Tibial nerve (tissue), 4 donors: ENCODE measurements around the gene DOCK2. TPM values are rescaled to one million over a fixed set of nuclear protein-coding genes. Genes with fewer than 3 reads are reported as not detected.

Experiments
- DNase-seq, 2 donors: peaks; one replicate each; pipeline ENCODE4 v3.0.0-alpha.2; 2019; ENCODE audit warnings: low spot score in 2 of 2
- H3K27ac ChIP-seq, 4 donors: fragments of 200-600 bp; sonication (generic) in 3 of 4; one replicate each; pipeline ENCODE4 v1.5.1; 2017 to 2019; ENCODE audit warnings: mild to moderate bottlenecking in 1 of 4
- H3K27me3 ChIP-seq, 2 donors: fragments of 200-600 bp; sonication (generic) in 1 of 2; one replicate each; pipeline versions ENCODE4 v1.5.1 to v1.6.0; 2017 to 2019
- H3K36me3 ChIP-seq, 3 donors: fragments of 200-600 bp; sonication (generic); one replicate each; pipeline ENCODE4 v1.5.1; 2018 to 2019
- H3K4me1 ChIP-seq, 4 donors: fragments of 200-600 bp; sonication (generic) in 3 of 4; one replicate each; pipeline ENCODE4 v1.5.1; 2017 to 2019
- H3K4me3 ChIP-seq, 4 donors: fragments of 200-600 bp; sonication (generic) in 3 of 4; one replicate each; pipeline ENCODE4 v1.5.1; 2017 to 2019; ENCODE audit warnings: mild to moderate bottlenecking in 1 of 4, moderate library complexity in 1 of 4
- H3K9me3 ChIP-seq, 4 donors: fragments of 200-600 bp; sonication (generic) in 3 of 4; one replicate each; pipeline ENCODE4 v1.5.1; 2017 to 2019
- CTCF ChIP-seq, 5 experiments: fragments of 200-600 bp in 3 of 5; fragments of 450-650 bp in 2 of 5; sonication (generic) in 3 of 5; IDR thresholded peaks; one replicate each; pipeline ENCODE4 v1.5.1; 2016 to 2019; ENCODE audit warnings: antibody characterized with exemption in 5 of 5, mild to moderate bottlenecking in 3 of 5, moderate library complexity in 2 of 5
- EP300 ChIP-seq, 2 donors: sonication (generic); formaldehyde crosslinking; IDR thresholded peaks; one replicate each; pipeline ENCODE4 v1.6.1; 2017; ENCODE audit warnings: antibody characterized with exemption in 2 of 2, mild to moderate bottlenecking in 1 of 2
- POLR2A ChIP-seq, 2 donors: fragments of 450-650 bp; IDR thresholded peaks; one replicate each; pipeline ENCODE4 v1.6.1; 2017; ENCODE audit warnings: antibody characterized with exemption in 2 of 2, mild to moderate bottlenecking in 2 of 2, moderate library complexity in 2 of 2
- WGBS, 2 donors: methylation state at CpG; one replicate each; pipeline ENCODE4 v1.1.5; 2018; 5-methylcytosine and 5-hydroxymethylcytosine counted together
- total RNA-seq, 4 donors: library from RNA; depleted of rRNA; stranded (reverse); fragments of >200 nt; gene quantifications; one replicate each; pipeline ENCODE4 v1.1.0, GENCODE V29; 2016

The DOCK2 gene
- total RNA-seq, 4 donors from 2014 or later = 14.9 to 83.4 (median 23.8) TPM

GRCh38 chr5:169797577-169797976 is 160.5 kb downstream of the DOCK2 start:
- TF ChIP-seq CTCF (IDR thresholded peaks at IDR 0.05) (no peak), POLR2A (IDR thresholded peaks at IDR 0.05) (no peak), EP300 (IDR thresholded peaks at IDR 0.05) (no peak)
- WGBS, 2 donors = 73 to 78% methylated on average over 2 of the region's 2 CpGs
- Histone ChIP-seq H3K4me3 (no peak overlapping the region), H3K36me3 (no peaks in the 10 kb centered on the region), H3K9me3 (no peaks in the 10 kb centered on the region), H3K4me1 (no peaks in the 10 kb centered on the region), H3K27ac (no peak overlapping the region), H3K27me3 (no peaks in the 10 kb centered on the region)
- DNase-seq = no peak

- Histone ChIP-seq H3K4me3 (no peak overlapping the region), H3K27me3 (no peaks in the 10 kb centered on the region), H3K36me3 (no peaks in the 10 kb centered on the region), H3K27ac (no peak overlapping the region), H3K4me1 (no peaks in the 10 kb centered on the region), H3K9me3 (no peaks in the 10 kb centered on the region)
- WGBS, 2 donors = 56 to 61% methylated on average over 2 of the region's 2 CpGs
- no peak for DNase-seq
- TF ChIP-seq POLR2A (IDR thresholded peaks at IDR 0.05) (no peak), EP300 (IDR thresholded peaks at IDR 0.05) (no peak), CTCF (IDR thresholded peaks at IDR 0.05) (no peak)
These were observed 161.4 kb downstream of the DOCK2 start for GRCh38 chr5:169798438-169798837.

- DNase-seq = no peak
- no peak overlapping the region for H3K4me3 ChIP-seq
- 92 to 93% methylated on average over 4 of the region's 4 CpGs for WGBS, 2 donors
These were observed 162.0 kb downstream of the DOCK2 start for GRCh38 chr5:169798906-169799660.

GRCh38 chr5:169801324-169801777 is 164.3 kb downstream of the DOCK2 start:
- Histone ChIP-seq H3K4me3 (no peak overlapping the region), H3K27ac (no peak overlapping the region), H3K36me3 (no peaks in the 10 kb centered on the region), H3K27me3 (no peaks in the 10 kb centered on the region), H3K9me3 (no peaks in the 10 kb centered on the region), H3K4me1 (no peaks in the 10 kb centered on the region)
- TF ChIP-seq CTCF (IDR thresholded peaks at IDR 0.05) (no peak), EP300 (IDR thresholded peaks at IDR 0.05) (no peak), POLR2A (IDR thresholded peaks at IDR 0.05) (no peak)
- WGBS, 2 donors = 56 to 59% methylated on average over 6 of the region's 6 CpGs
- no peak for DNase-seq

More at GRCh38 chr5:169798906-169799660, 162.0 kb downstream of the DOCK2 start:
- no peak overlapping the region for H3K27ac ChIP-seq
- H3K27me3 ChIP-seq = no peaks in the 10 kb centered on the region
- no peaks in the 10 kb centered on the region for H3K4me1 ChIP-seq
- no peaks in the 10 kb centered on the region for H3K36me3 ChIP-seq
- no peaks in the 10 kb centered on the region for H3K9me3 ChIP-seq
- TF ChIP-seq POLR2A (IDR thresholded peaks at IDR 0.05) = no peak
- no peak for TF ChIP-seq EP300 (IDR thresholded peaks at IDR 0.05)
- TF ChIP-seq CTCF (IDR thresholded peaks at IDR 0.05) = no peak

- Histone ChIP-seq H3K36me3 (no peaks in the 10 kb centered on the region), H3K9me3 (no peaks in the 10 kb centered on the region), H3K4me3 (no peak overlapping the region), H3K27me3 (no peaks in the 10 kb centered on the region), H3K4me1 (no peaks in the 10 kb centered on the region), H3K27ac (no peak overlapping the region)
- TF ChIP-seq CTCF (IDR thresholded peaks at IDR 0.05) (no peak), EP300 (IDR thresholded peaks at IDR 0.05) (no peak), POLR2A (IDR thresholded peaks at IDR 0.05) (no peak)
- 86 to 91% methylated on average over 2 of the region's 2 CpGs for WGBS, 2 donors
- DNase-seq = no peak
These were observed 164.7 kb downstream of the DOCK2 start for GRCh38 chr5:169801781-169802180.
